Right atrium auricular region (tissue), 2 donors: ENCODE results near the gene SLC19A1. TPM values are rescaled to one million over a fixed set of nuclear protein-coding genes. Genes with fewer than 3 reads are reported as not detected.

Experiments
- DNase-seq: peaks from one replicate; pipeline ENCODE4 v3.0.0-alpha.2; 2019; ENCODE audit warnings: low spot score
- H3K27ac ChIP-seq, 2 donors: fragments of 200-600 bp; sonication (generic); 1 replicate in 1 of 2; 2 replicates in 1 of 2; pipeline ENCODE4 v1.5.1; 2016 to 2019
- H3K27me3 ChIP-seq, 2 donors: fragments of 200-600 bp; sonication (generic); one replicate each; pipeline versions ENCODE4 v1.5.1 to v1.6.0; 2017 to 2019
- H3K36me3 ChIP-seq: fragments of 200-600 bp; sonication (generic); one replicate; pipeline ENCODE4 v1.5.1; 2016
- H3K4me1 ChIP-seq, 2 donors: fragments of 200-600 bp; sonication (generic); one replicate each; pipeline versions ENCODE4 v1.5.1 to v1.6.0; 2017 to 2019
- H3K4me3 ChIP-seq, 2 donors: fragments of 200-600 bp; sonication (generic); 1 replicate in 1 of 2; 2 replicates in 1 of 2; pipeline ENCODE4 v1.5.1; 2017 to 2019; ENCODE audit warnings: mild to moderate bottlenecking in 1 of 2, moderate library complexity in 1 of 2
- H3K9me3 ChIP-seq, 2 donors: fragments of 200-600 bp; sonication (generic); one replicate each; pipeline ENCODE4 v1.5.1; 2019
- total RNA-seq, 2 donors: library from RNA; depleted of rRNA; stranded (reverse); fragments of >200 nt; gene quantifications; one replicate each; pipeline ENCODE4 v1.1.0, GENCODE V29; 2016
- TF ChIP-seq, protein P1 (sequence below), 2 donors: fragments of 200-600 bp; sonication (generic); IDR thresholded peaks; one replicate each; pipeline ENCODE4 v1.5.1; 2019; ENCODE audit warnings: antibody characterized with exemption in 2 of 2

The SLC19A1 gene
- total RNA-seq, 2 donors from 2014 or later = 2.2 to 5.3 TPM

DNA sequence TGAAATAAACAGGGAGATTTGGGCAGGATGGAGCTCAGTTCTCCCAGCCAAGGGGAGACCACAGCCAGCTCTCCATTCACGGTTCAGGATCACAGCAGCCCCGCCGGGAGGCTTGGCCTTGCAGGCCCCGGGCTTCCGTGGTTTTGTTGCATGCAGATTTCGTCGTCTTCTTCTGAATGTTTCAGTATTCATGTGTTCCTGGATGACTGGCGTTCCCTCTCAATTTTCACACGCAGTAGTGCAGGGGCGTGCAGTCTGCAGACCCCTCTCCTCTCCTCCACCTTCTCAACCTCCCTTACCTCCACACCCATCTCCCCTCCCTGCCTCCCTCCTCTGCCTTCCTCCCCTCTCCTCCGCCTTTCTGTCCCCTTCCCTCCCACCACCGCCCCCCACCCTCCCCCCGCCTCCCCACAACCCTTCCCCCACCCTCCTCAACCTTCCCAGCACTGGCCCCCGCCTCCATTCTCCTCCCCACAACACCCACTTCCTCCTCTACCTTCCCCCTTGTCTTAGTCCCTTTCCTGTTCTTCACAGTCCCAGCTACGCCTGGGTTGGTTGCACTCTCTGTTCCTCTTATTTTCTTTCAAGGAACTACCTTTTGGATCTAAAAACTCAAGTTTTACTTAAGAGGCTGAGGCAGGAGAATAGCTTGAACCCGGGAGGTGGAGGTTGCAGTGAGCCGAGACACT is 8.4 kb upstream of the SLC19A1 start:
- H3K27ac ChIP-seq = no peak overlapping the region
- DNase-seq = no peak
- H3K4me1 ChIP-seq = peaks cover 0 to 8% of the 10 kb centered on the region in 2 donors
- no peaks in the 10 kb centered on the region for H3K9me3 ChIP-seq
- H3K27me3 ChIP-seq = no peaks in the 10 kb centered on the region
- no peaks in the 10 kb centered on the region for H3K36me3 ChIP-seq
- TF ChIP-seq, protein P1, sequence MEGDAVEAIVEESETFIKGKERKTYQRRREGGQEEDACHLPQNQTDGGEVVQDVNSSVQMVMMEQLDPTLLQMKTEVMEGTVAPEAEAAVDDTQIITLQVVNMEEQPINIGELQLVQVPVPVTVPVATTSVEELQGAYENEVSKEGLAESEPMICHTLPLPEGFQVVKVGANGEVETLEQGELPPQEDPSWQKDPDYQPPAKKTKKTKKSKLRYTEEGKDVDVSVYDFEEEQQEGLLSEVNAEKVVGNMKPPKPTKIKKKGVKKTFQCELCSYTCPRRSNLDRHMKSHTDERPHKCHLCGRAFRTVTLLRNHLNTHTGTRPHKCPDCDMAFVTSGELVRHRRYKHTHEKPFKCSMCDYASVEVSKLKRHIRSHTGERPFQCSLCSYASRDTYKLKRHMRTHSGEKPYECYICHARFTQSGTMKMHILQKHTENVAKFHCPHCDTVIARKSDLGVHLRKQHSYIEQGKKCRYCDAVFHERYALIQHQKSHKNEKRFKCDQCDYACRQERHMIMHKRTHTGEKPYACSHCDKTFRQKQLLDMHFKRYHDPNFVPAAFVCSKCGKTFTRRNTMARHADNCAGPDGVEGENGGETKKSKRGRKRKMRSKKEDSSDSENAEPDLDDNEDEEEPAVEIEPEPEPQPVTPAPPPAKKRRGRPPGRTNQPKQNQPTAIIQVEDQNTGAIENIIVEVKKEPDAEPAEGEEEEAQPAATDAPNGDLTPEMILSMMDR (IDR thresholded peaks at IDR 0.05) = no peak
- no peak overlapping the region for H3K4me3 ChIP-seq

DNA sequence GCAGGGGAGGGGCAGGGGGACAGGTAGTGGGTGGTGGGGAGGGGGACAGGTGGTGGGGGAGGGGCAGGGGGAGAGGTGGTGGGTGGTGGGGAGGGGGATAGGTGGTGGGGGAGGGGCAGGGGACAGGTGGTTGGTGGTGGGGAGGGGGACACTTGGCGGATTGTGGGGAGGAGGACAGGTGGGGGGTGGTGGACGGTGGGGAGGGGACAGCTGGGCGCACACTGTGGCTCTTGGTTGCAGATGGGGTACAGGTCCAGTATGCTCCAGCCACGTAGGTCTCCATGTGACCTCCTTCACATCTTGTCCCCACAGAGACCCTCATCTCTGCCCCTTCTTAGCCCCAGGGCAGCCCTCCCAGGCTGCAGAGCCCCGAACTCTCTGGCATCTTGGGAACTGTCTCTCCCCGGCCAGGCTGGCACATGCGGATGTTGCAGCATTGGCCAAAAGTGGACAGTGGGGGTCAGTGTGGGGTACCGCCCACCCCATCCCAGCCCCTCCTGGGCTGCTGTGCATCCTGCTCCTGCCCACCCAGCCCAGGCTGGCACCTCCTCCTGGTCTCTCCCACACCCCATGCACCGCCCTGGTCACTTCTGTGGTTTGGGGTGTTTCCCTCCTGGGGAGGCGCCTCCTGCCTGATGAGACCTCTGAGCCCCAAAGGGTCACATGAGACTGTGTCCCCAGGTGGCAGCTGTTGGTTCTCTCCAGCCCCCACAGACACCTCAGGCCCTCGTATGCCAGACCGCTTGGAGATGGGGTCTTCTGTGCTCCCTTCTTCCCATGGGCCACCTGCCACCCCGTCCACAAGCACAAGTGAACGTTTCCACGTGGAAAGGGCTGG is 7.6 kb upstream of the SLC19A1 start:
- Histone ChIP-seq H3K4me1 (peaks cover 0 to 5% of the 10 kb centered on the region in 2 donors), H3K4me3 (no peak overlapping the region), H3K27me3 (no peaks in the 10 kb centered on the region), H3K27ac (no peak overlapping the region), H3K36me3 (no peaks in the 10 kb centered on the region), H3K9me3 (no peaks in the 10 kb centered on the region)
- TF ChIP-seq, protein P1 (IDR thresholded peaks at IDR 0.05) = no peak
- DNase-seq = no peak

DNA sequence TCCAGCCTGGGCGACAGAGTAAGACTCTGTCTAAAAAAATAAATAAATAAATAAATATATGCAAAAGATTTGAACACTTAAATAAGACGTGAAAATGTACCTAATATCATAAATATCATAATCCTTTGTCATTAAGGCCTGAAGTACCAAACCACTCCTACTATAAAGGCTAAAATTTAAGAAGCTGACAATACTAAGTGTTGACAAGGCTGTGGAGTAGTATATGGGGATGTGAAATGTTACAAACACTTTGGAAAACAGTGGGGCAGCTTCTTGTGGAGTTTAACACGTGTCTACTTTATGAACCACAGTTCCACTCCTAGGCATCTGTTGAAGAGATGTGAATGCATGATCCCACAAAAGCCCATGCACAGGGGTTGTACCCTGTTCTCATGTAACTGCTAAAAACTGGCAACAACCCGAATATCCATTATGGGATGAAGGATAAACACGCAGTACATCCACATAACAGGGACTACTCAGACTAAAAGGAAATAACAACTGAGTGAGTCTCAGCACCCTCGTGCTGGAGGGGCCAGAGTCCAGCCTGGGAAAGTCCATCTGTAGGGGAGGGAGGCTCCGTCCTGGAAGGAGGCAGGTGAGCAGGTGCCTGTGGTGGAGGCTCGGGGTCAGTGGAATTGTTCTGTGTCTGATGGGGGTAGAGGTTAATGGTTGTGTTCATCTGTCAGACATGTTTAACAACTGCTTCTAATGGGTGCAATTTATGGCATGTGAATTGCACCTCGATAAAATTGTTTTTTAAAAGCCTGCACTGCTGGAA is 6.7 kb upstream of the SLC19A1 start:
- H3K4me1 ChIP-seq = no peaks in the 10 kb centered on the region
- H3K36me3 ChIP-seq = no peaks in the 10 kb centered on the region
- no peak overlapping the region for H3K4me3 ChIP-seq
- H3K9me3 ChIP-seq = no peaks in the 10 kb centered on the region
- no peaks in the 10 kb centered on the region for H3K27me3 ChIP-seq
- TF ChIP-seq, protein P1 (IDR thresholded peaks at IDR 0.05) = no peak
- DNase-seq = no peak
- H3K27ac ChIP-seq = no peak overlapping the region

DNA sequence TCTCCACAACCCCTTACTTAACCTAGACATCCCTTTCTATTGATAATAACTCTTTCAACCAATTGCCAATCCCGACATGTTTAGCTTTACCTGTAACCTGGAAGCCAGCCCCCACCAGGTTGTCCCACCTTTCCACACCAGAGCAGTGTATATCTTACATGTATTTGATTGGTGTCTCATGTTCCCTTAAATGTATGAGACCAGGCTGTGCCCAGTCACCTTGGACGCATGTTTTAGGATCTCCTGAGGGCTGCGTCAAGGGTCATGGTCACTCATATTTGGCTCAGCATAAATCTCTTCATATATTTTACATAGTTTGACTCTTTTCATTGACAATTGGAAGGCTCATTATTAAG is 5.3 kb upstream of the SLC19A1 start:
- H3K36me3 ChIP-seq = no peaks in the 10 kb centered on the region
- TF ChIP-seq, protein P1 (IDR thresholded peaks at IDR 0.05) = no peak
- H3K4me1 ChIP-seq = peaks cover 0 to 11% of the 10 kb centered on the region in 2 donors
- H3K4me3 ChIP-seq = no peak overlapping the region
- no peak overlapping the region for H3K27ac ChIP-seq
- H3K9me3 ChIP-seq = no peaks in the 10 kb centered on the region
- H3K27me3 ChIP-seq = no peaks in the 10 kb centered on the region
- DNase-seq = no peak

DNA sequence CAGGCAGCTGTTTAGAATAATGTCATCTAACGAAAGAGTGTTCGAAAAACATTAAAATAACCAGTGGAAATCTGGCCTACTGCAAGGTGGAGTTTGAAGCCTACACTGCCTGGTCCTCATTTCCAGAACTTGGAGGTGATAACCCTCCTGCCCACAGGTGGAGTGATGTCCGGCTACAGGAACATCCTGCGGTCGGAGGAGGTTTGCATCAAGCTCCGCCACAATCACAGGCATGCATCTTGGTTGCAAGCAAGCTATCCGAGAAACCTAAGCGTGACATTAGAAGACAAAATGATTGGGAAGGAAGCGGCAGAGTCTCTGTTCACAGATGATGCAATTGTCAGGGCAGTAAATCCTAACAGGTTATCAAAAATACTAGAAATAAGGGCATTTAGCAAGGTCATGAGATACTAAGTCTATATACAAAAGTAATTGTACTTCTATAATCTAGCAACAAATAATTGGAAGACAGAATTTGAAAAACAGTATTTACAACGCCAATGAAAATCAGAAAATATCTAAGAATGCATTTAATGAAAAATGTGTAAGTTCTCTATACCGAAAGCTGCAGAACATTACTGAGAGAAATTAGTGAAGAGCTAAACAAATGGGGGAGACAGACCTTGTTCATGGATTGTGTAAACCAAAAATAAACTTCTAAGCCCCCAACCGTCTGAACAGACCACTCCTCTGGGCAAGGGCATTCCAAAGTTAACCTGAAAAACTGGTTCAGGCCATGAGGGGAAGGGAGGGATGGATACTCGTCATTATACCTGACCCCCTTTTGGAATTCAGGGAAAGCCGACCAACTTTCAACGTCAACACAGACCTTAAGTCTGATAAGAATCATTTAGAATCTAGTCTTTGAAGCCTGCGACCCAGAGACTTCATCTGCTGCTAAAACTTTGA is 4.7 kb upstream of the SLC19A1 start:
- no peak for DNase-seq
- TF ChIP-seq, protein P1 (IDR thresholded peaks at IDR 0.05) = no peak
- H3K27me3 ChIP-seq = no peaks in the 10 kb centered on the region
- peaks cover 0 to 13% of the 10 kb centered on the region in 2 donors for H3K4me1 ChIP-seq
- no peak overlapping the region for H3K27ac ChIP-seq
- no peaks in the 10 kb centered on the region for H3K9me3 ChIP-seq
- no peaks in the 10 kb centered on the region for H3K36me3 ChIP-seq
- no peak overlapping the region for H3K4me3 ChIP-seq
